ENCODE data around the gene STRN3.

DNA sequence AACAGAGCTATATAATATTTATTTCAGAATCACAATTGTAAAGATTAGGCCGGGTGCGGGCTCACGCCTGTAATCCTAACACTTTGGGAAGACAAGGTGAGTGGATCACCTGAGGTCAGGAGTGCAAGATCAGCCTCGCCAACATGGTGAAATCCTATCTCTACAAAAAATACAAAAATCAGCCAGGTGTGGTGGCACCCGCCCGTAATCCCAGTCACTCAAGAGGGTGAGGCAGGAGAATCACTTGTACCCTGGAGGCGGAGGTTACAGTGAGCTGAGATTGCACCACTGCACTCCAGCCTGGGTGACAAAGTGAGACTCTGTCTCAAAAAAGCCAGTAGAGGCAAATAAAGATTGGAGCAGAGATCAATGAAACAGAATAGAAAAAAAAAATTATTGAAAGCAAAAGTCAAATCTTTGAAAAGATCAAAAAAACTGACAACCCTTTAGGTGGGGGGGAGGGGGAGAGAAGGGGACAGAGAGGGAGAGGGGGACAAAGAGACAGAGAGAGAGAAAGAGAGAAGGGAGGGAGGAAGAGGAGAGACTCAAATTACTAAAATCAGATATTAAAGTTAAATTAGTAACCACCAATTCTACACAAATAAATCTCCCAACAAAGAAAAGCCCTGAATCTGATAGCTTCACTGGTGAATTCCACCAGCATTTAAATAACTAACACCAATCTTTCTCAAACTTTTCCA, 53.1 kb downstream of the STRN3 start:
- TF ChIP-seq CTCF (IDR thresholded peaks at IDR 0.05) (no peak), EP300 (IDR thresholded peaks at IDR 0.05) (no peak), POLR2AphosphoS5 (IDR thresholded peaks at IDR 0.05) (no peak), POLR2A (IDR thresholded peaks at IDR 0.05) (no peak)
